KOPT-K1 (cell line): ENCODE data around the gene SLC33A1.
"Not testable (repeated sequence)": the region's sequence is repeated elsewhere in the genome, so short reads cannot be mapped to it uniquely, and the experiment has no call there.

ENCODE experiments used
- H3K27ac ChIP-seq: fragments of 200-600 bp; sonication (generic); 2 replicates; pipeline ENCODE4 v1.5.1; 2016; ENCODE audit warnings: antibody characterized with exemption, mild to moderate bottlenecking, low read depth, low read length; ENCODE audit not compliant: poor library complexity, severe bottlenecking
- H3K36me3 ChIP-seq: fragments of 200-600 bp; sonication (generic); 2 replicates; pipeline ENCODE4 v1.5.1; 2017; ENCODE audit warnings: antibody characterized with exemption, mild to moderate bottlenecking, low read length, moderate library complexity; ENCODE audit not compliant: insufficient read depth
- H3K9me3 ChIP-seq: fragments of 200-600 bp; sonication (generic); 2 replicates; pipeline ENCODE4 v1.5.1; 2017; ENCODE audit warnings: antibody characterized with exemption, low read length, mild to moderate bottlenecking; ENCODE audit not compliant: insufficient read depth, poor library complexity, severe bottlenecking

Gene SLC33A1

GRCh38 chr3:155870945-155871745, 16.9 kb upstream of the SLC33A1 start:
- Histone ChIP-seq H3K36me3 (no peaks in the 10 kb centered on the region), H3K9me3 (no peaks in the 10 kb centered on the region), H3K27ac (peak overlapping the region; percentile 96)

DNA sequence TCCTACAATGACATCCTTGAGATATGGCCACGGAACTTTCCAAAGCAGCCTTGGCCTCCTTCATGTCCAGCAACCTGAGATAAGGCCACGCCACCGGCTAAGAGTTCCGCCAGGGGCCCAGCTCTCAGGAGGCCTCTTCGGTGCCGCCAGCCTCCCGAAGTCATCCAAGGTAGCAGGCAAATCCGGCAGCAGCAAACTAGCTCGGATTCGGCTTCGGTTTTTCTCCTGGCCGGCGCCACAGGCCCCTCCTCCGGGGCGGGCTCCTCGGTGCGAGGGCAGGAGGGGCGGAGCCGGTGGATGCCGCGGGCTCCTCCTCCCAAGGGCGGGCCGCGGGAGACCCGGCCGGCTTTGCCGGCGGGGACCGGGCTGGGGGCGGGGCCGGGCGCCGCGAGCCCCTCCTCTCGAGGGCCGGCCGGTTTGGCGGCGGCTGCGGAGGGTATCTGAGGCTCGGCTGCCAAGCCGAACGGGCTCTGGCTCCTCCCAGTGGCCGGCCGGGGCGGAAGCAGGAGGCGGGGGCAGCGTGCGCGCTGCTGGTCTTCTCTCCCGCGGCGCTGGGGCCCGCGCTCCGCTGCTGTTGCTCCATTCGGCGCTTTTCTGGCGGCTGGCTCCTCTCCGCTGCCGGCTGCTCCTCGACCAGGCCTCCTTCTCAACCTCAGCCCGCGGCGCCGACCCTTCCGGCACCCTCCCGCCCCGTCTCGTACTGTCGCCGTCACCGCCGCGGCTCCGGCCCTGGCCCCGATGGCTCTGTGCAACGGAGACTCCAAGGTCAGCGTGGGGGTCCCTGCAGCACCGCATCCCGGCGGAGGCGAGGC, 16.1 kb upstream of the SLC33A1 start, which contains the start of gene GMPS:
GMPS (plus strand) TSS at position 518 of the 812 bp plus-strand sequence; CDS start at position 739, 221 bp downstream.
- Histone ChIP-seq H3K27ac (peak within 1 kb of the TSS; percentile 96), H3K36me3 (no peaks in the 10 kb centered on the region), H3K9me3 (no peaks in the 10 kb centered on the region)

- no peaks in the 10 kb centered on the region for H3K9me3 ChIP-seq
- H3K27ac ChIP-seq = peak overlapping the region; percentile 96
- no peaks in the 10 kb centered on the region for H3K36me3 ChIP-seq
Measured at GRCh38 chr3:155869691-155870090, 15.5 kb upstream of the SLC33A1 start.

DNA sequence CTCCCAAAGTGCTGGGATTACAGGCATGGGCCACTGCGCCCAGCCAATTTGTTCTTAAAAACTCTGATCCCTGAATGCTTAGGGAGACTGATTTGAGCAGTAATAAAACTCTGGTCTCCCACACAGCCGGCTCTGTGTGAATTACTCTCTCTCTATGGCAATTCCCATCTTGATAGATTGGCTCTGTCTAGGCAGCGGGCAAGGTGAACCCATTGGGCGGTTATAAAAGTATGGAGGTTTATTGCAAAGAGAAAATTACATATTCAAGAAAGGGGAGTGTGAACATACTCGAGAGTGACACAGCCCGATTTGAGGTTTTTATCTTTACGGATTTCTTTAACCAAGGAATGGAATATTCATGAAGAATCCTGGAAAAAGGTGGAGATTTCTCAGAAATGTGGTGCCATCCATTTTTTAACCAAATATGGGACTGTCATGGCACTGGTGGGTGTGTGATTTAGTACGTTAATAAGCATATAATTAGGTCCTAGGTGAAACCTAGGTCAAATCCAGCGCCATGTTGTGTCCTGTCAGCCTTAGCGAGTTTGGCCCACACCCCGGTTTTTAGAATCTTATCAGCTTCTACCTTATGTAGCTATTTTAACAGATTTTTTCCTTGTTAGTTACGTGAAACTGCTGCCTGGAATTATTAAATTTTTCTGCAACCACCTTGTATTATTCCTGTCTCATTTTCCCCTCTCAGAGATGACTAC, 9.0 kb upstream of the SLC33A1 start:
- peak overlapping the region; percentile 8 for H3K27ac ChIP-seq
- no peaks in the 10 kb centered on the region for H3K36me3 ChIP-seq
- H3K9me3 ChIP-seq = no peaks in the 10 kb centered on the region

GRCh38 chr3:155862290-155862982, 8.2 kb upstream of the SLC33A1 start:
- H3K27ac ChIP-seq = peak overlapping the region; percentile 8
- not testable (repeated sequence) for H3K9me3 ChIP-seq, H3K36me3 ChIP-seq

GRCh38 chr3:155861476-155862183, 7.4 kb upstream of the SLC33A1 start:
- Histone ChIP-seq H3K9me3 (no peaks in the 10 kb centered on the region), H3K27ac (no peak overlapping the region), H3K36me3 (no peaks in the 10 kb centered on the region)

DNA sequence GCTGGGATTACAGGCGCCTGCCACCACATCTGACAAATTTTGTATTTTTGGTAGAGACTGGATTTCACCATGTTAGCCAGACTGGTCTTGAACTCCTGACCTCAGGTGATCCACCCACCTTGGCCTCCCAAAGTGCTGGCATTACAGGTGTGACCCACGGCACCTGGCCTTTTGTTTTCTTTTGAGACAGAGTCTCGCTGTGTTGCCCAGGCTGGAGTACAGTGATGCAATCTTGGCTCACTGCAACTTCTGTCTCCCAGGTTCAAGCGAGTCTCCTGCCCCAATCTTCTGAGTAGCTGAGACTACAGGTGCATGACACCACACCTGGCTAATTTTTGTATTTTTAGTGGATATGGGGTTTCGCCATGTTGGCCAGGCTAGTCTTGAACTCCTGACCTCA, 6.2 kb upstream of the SLC33A1 start:
- H3K36me3 ChIP-seq, H3K27ac ChIP-seq, H3K9me3 ChIP-seq: not testable (repeated sequence)

DNA sequence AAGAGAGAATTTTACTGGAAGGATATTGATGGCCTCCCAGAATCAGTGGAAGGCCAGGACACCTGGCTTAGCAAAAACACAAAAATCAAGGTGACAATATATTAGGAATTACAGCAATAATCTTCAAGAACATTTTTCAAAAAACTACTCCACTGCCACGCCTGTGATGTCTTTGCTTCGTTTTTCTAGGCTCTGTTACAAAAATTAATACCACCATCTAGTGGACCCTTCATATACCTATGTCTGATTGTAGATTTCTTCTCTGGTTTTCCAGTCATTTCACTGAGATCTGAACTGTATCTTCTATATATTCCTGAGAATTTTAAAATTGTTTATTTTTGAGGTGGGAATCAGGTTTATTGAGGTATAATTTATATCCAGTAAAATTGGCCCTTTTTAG, 5.6 kb upstream of the SLC33A1 start:
- no peaks in the 10 kb centered on the region for H3K36me3 ChIP-seq
- no peak overlapping the region for H3K27ac ChIP-seq
- H3K9me3 ChIP-seq = no peaks in the 10 kb centered on the region

DNA sequence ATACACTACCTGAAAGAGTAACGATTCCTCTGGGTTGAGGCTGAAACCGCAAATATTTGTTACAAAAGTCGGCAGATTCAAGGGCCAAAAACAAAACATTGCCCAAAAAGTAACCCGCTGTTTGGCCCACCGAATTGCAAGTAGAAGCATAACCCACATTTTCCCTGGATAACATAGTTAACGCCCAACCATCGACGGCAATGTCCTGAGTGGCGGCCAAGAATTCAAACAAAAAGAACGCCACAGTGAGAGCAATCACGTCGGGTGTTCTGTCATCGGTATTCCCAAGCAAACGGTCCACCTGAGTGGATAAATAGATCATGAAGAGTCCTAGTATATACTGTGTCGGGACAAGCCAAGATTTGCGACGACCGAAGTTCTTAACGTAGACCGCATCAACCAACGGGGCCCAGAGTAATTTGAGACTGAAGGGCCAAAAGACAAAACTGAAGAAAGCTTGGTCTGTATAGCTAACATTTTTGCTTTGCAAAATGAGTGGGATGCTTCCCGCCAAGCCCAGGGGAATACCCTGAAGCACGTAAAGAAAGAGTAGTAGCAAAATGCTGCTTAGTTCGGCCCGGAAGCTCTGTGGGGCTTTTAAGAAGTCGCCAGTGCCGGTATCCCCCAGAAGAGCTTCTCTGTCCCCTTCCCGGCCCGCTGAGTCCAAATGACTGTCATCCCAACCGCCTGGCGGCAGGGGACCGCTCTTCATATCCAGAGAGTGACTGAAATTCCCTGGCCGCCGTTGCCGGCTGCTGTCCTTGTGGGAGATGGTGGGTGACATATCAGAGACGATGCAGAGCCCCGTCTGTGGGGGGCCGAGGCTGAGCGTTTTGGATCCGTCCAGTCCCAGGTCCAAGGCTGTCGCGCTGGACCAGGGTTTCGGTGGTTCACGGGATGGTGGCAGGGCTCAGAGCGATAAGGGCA, 750 bp downstream of the SLC33A1 start:
- Histone ChIP-seq H3K9me3 (no peaks in the 10 kb centered on the region), H3K36me3 (0 out of 2 replicates have a peak, but pooled peaks cover 8% of the 10 kb centered on the region), H3K27ac (peak overlapping the region; percentile 67)

GRCh38 chr3:155852341-155852740, 1.9 kb downstream of the SLC33A1 start:
- Histone ChIP-seq H3K27ac (peak overlapping the region; percentile 67), H3K36me3 (peaks cover 14% of the 10 kb centered on the region), H3K9me3 (no peaks in the 10 kb centered on the region)

DNA sequence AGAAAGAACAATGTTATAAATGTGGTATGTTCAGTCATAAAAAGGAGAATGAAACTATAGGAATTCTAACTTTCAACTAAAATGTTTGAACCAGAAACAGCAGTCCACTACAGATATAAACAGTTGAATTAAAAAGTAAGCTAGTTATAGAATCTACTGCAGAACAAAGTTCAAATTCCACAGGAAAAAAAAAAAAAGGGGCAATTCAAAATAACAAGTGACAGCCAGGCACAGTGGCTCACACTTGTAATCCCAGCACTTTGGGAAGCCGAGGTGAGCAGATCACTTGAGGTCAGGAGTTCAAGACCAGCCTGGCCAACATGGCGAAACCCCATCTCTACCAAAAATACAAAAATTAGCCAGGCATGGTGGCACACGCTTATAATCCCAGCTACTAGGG, 4.8 kb downstream of the SLC33A1 start:
- not testable (repeated sequence) for H3K27ac ChIP-seq, H3K9me3 ChIP-seq
- H3K36me3 ChIP-seq = peaks cover 31% of the 10 kb centered on the region

GRCh38 chr3:155847993-155848392, 6.2 kb downstream of the SLC33A1 start:
- H3K27ac ChIP-seq = no peak overlapping the region
- no peaks in the 10 kb centered on the region for H3K9me3 ChIP-seq
- H3K36me3 ChIP-seq = peaks cover 31% of the 10 kb centered on the region

DNA sequence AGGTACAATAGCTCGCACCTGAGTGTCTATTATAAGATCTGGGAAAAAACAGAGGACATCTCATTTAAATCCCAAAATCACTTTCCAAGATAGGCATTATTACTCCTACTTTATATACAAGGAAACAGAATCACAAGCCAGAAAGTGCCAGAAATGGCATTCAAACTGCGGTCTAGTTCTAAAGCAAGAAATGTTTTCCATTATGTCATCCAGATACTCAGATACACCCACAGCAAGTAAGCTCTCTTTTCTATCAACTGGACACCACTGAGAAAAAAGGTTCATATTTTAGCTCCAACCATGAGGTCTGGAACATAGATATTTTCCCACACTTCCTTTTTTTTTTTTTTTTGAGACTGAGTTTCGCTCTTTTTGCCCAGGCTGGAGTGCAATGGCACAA, 8.1 kb downstream of the SLC33A1 start:
- Histone ChIP-seq H3K27ac (no peak overlapping the region), H3K9me3 (no peaks in the 10 kb centered on the region), H3K36me3 (peaks cover 31% of the 10 kb centered on the region)
